GM23338 (cell line): ENCODE results near the gene C12orf42. TPM values are rescaled to one million over a fixed set of nuclear protein-coding genes. Genes with fewer than 3 reads are reported as not detected.
A peak's percentile ranks its signal among the peaks of the same experiment; 100 is the strongest.

Experiments used
- ATAC-seq: fragments of 200-7000 bp; cut with Tn5 transposase; 3 replicates; pipeline ENCODE4 v1.9.1; 2020
- DNase-seq: peaks from one replicate; pipeline ENCODE4 v3.0.0-alpha.2; 2015; ENCODE audit warnings: low spot score
- H2AFZ ChIP-seq: fragments of 200-600 bp; sonication (generic); 2 replicates; pipeline ENCODE4 v1.8.0; 2016; ENCODE audit warnings: antibody characterized with exemption, mild to moderate bottlenecking, moderate library complexity
- H3F3A ChIP-seq: fragments of 200-600 bp; sonication (generic); replicated peaks from 2 replicates; pipeline ENCODE4 v1.8.0; 2017; ENCODE audit warnings: antibody characterized with exemption, mixed run types, low read depth
- H3K27ac ChIP-seq: fragments of 200-600 bp; sonication (generic); 2 replicates; pipeline ENCODE4 v1.6.1; 2016; ENCODE audit warnings: low read depth
- H3K27me3 ChIP-seq: fragments of 200-600 bp; sonication (generic); 2 replicates; pipeline ENCODE4 v1.8.0; 2016; ENCODE audit warnings: mild to moderate bottlenecking, mixed run types, moderate library complexity; ENCODE audit not compliant: insufficient read depth
- H3K36me3 ChIP-seq: fragments of 200-600 bp; sonication (generic); 2 replicates; pipeline ENCODE4 v1.8.0; 2016; ENCODE audit warnings: mild to moderate bottlenecking; ENCODE audit not compliant: insufficient read depth
- H3K4me1 ChIP-seq: fragments of 200-600 bp; sonication (generic); 2 replicates; pipeline ENCODE4 v1.8.0; 2016; ENCODE audit warnings: mild to moderate bottlenecking, moderate library complexity; ENCODE audit not compliant: insufficient read depth
- H3K4me2 ChIP-seq: fragments of 200-600 bp; sonication (generic); 2 replicates; pipeline ENCODE4 v1.7.1; 2017; ENCODE audit warnings: mixed run types
- H3K4me3 ChIP-seq: fragments of 200-600 bp; sonication (generic); 2 replicates; pipeline ENCODE4 v1.6.1; 2016; ENCODE audit warnings: mixed run types
- H3K79me2 ChIP-seq: fragments of 200-600 bp; sonication (generic); replicated peaks from 2 replicates; pipeline ENCODE4 v1.8.0; 2017; ENCODE audit warnings: mild to moderate bottlenecking; ENCODE audit not compliant: insufficient read depth
- H3K9me2 ChIP-seq: fragments of 200-600 bp; sonication (generic); 2 replicates; pipeline ENCODE4 v1.8.0; 2017; ENCODE audit not compliant: insufficient read depth
- H4K20me1 ChIP-seq: fragments of 200-600 bp; sonication (generic); replicated peaks from 2 replicates; pipeline ENCODE4 v1.8.0; 2017; ENCODE audit warnings: mild to moderate bottlenecking; ENCODE audit not compliant: insufficient read depth
- H3K27ac Mint-ChIP-seq: 2 replicates; pipeline ENCODE4 v1.8.0; 2020; ENCODE audit warnings: inconsistent platforms, mild to moderate bottlenecking, moderate library complexity, mixed read lengths
- H3K27me3 Mint-ChIP-seq: 3 replicates; pipeline ENCODE4 v1.8.0; 2022; ENCODE audit warnings: low read depth, mild to moderate bottlenecking, moderate library complexity, mixed read lengths, inconsistent platforms; ENCODE audit not compliant: insufficient read depth, poor library complexity
- H3K36me3 Mint-ChIP-seq: 3 replicates; pipeline ENCODE4 v1.8.0; 2021; ENCODE audit warnings: low read depth, mild to moderate bottlenecking, inconsistent platforms, moderate library complexity, mixed read lengths
- H3K4me1 Mint-ChIP-seq: 3 replicates; pipeline ENCODE4 v1.8.0; 2020; ENCODE audit warnings: mild to moderate bottlenecking, inconsistent platforms, mixed read lengths
- H3K4me3 Mint-ChIP-seq: 3 replicates; pipeline ENCODE4 v1.8.0; 2021; ENCODE audit warnings: moderate library complexity, mild to moderate bottlenecking, inconsistent platforms, mixed read lengths
- H3K9me3 Mint-ChIP-seq: 3 replicates; pipeline ENCODE4 v1.8.0; 2020; ENCODE audit warnings: moderate library complexity, mild to moderate bottlenecking, inconsistent platforms, mixed read lengths
- CREB1 ChIP-seq: fragments of 250-450 bp; sonication (Bioruptor Pico); IDR thresholded peaks from 2 replicates; pipeline ENCODE4 v1.5.0; 2020; ENCODE audit warnings: low read depth, mild to moderate bottlenecking, moderate library complexity
- CTCF ChIP-seq, 2 experiments: fragments of 200-600 bp in 1 of 2; sonication (generic) in 1 of 2; conservative IDR thresholded peaks; 2 replicates each; pipeline versions ENCODE4 v1.5.1 to v1.6.1; 2016 to 2017; ENCODE audit warnings: antibody characterized with exemption in 2 of 2, low read depth in 2 of 2, mild to moderate bottlenecking in 2 of 2, moderate library complexity in 1 of 2
- ETS1 ChIP-seq: IDR thresholded peaks from 2 replicates; pipeline ENCODE4 v1.6.1; 2016; ENCODE audit warnings: antibody characterized with exemption
- EZH2 ChIP-seq: fragments of 200-600 bp; sonication (generic); IDR thresholded peaks from one replicate; pipeline ENCODE4 v1.8.0; 2017; ENCODE audit warnings: antibody characterized with exemption, mild to moderate bottlenecking, low read depth; ENCODE audit not compliant: unreplicated experiment
- EZH2phosphoT487 ChIP-seq: fragments of 200-600 bp; sonication (generic); IDR thresholded peaks from one replicate; pipeline ENCODE4 v1.8.1; 2018; ENCODE audit warnings: antibody characterized with exemption; ENCODE audit not compliant: unreplicated experiment
- JUNB ChIP-seq: IDR thresholded peaks from one replicate; pipeline ENCODE4 v1.6.1; 2016; ENCODE audit warnings: antibody characterized with exemption; ENCODE audit not compliant: unreplicated experiment
- NANOG ChIP-seq: IDR thresholded peaks from 2 replicates; pipeline ENCODE4 v1.6.1; 2016; ENCODE audit warnings: antibody characterized with exemption, borderline replicate concordance
- POLR2AphosphoS5 ChIP-seq: IDR thresholded peaks from 2 replicates; pipeline ENCODE4 v1.6.1; 2016; ENCODE audit warnings: antibody characterized with exemption, low read depth
- REST ChIP-seq: IDR thresholded peaks from one replicate; pipeline ENCODE4 v1.6.1; 2018; ENCODE audit warnings: antibody characterized with exemption; ENCODE audit not compliant: unreplicated experiment
- STAT1 ChIP-seq: IDR thresholded peaks from one replicate; pipeline ENCODE4 v1.6.1; 2016; ENCODE audit warnings: antibody characterized with exemption; ENCODE audit not compliant: unreplicated experiment
- ZNF114 ChIP-seq: fragments of 250-450 bp; sonication (Bioruptor Pico); IDR thresholded peaks from 2 replicates; pipeline ENCODE4 v1.5.0; 2020; ENCODE audit warnings: mild to moderate bottlenecking, moderate library complexity
- ZNF331 ChIP-seq: fragments of 250-450 bp; sonication (Bioruptor Pico); IDR thresholded peaks from 2 replicates; pipeline ENCODE4 v1.5.0; 2020; ENCODE audit warnings: low read depth, mild to moderate bottlenecking, moderate library complexity
- polyA plus RNA-seq: library from polyadenylated mRNA; unstranded; fragments of >200 nt; fragmentation: Nextera tagmentation; extraction: Ambion mirVana; gene quantifications from 2 replicates; pipeline ENCODE4 v1.2.1, GENCODE V29; 2016
- total RNA-seq: library from RNA; depleted of rRNA; stranded (reverse); fragments of >200 nt; shearing (Covaris generic); gene quantifications from 2 replicates; pipeline ENCODE4 v1.2.3, GENCODE V29; 2014

The C12orf42 gene
- total and polyA plus RNA-seq, 2 experiments from 2014 or later, result 0.45 TPM; not detected in 1

- H3K36me3 Mint-ChIP-seq, result no peaks in the 10 kb centered on the region
- H3K9me3 Mint-ChIP-seq, result peaks cover 6% of the 10 kb centered on the region; the same call in 2 of the 3 replicates
- no peaks in the 10 kb centered on the region for H3K4me1 Mint-ChIP-seq
- Histone ChIP-seq H3K4me1 (no peaks in the 10 kb centered on the region), H2AFZ (no peak overlapping the region), H4K20me1 (no peaks in the 10 kb centered on the region), H3K9me2 (no peaks in the 10 kb centered on the region), H3K27ac (no peak overlapping the region), H3K79me2 (no peaks in the 10 kb centered on the region), H3K36me3 (no peaks in the 10 kb centered on the region), H3K4me3 (no peak overlapping the region), H3K27me3 (no peaks in the 10 kb centered on the region), H3K4me2 (no peak overlapping the region), H3F3A (no peaks in the 10 kb centered on the region)
- no peak overlapping the region for H3K4me3 Mint-ChIP-seq
- no peak overlapping the region for H3K27ac Mint-ChIP-seq
- ATAC-seq (no peak), DNase-seq (no peak)
- no peak for TF ChIP-seq CREB1 (CRISPR knock-in tag)
- no peak for TF ChIP-seq POLR2AphosphoS5
- no peak for TF ChIP-seq ZNF114 (CRISPR knock-in tag)
- no peak for TF ChIP-seq ZNF331 (CRISPR knock-in tag)
- TF ChIP-seq NANOG, result no peak
- peaks cover 3% of the 10 kb centered on the region for H3K27me3 Mint-ChIP-seq
These were observed 178.5 kb downstream of the C12orf42 start for GRCh38 chr12:103317220-103317619.

- Histone ChIP-seq H3K27ac (no peak overlapping the region), H2AFZ (no peak overlapping the region), H4K20me1 (no peaks in the 10 kb centered on the region), H3K27me3 (no peaks in the 10 kb centered on the region), H3K4me3 (no peak overlapping the region), H3K4me2 (no peak overlapping the region), H3F3A (no peaks in the 10 kb centered on the region), H3K36me3 (no peaks in the 10 kb centered on the region), H3K4me1 (no peaks in the 10 kb centered on the region), H3K9me2 (no peaks in the 10 kb centered on the region), H3K79me2 (no peaks in the 10 kb centered on the region)
- DNase-seq (no peak), ATAC-seq (no peak)
- Mint-ChIP-seq H3K27ac (no peak overlapping the region), H3K9me3 (no peaks in the 10 kb centered on the region; the same call in 2 of the 3 replicates), H3K27me3 (no peaks in the 10 kb centered on the region), H3K36me3 (no peaks in the 10 kb centered on the region), H3K4me1 (no peaks in the 10 kb centered on the region), H3K4me3 (no peak overlapping the region)
- no peak for TF ChIP-seq ETS1
- TF ChIP-seq ZNF331 (CRISPR knock-in tag), result no peak
- TF ChIP-seq CREB1 (CRISPR knock-in tag), result no peak
- TF ChIP-seq EZH2phosphoT487, result no peak
- no peak for TF ChIP-seq POLR2AphosphoS5
- TF ChIP-seq STAT1, result no peak
These were observed 181.0 kb downstream of the C12orf42 start for GRCh38 chr12:103314786-103315185.

- Histone ChIP-seq H3K79me2 (no peaks in the 10 kb centered on the region), H3K27ac (no peak overlapping the region), H3K4me1 (no peaks in the 10 kb centered on the region), H3K36me3 (no peaks in the 10 kb centered on the region), H3F3A (no peaks in the 10 kb centered on the region), H3K9me2 (no peaks in the 10 kb centered on the region), H4K20me1 (no peaks in the 10 kb centered on the region), H2AFZ (no peak overlapping the region), H3K4me3 (no peak overlapping the region), H3K27me3 (no peaks in the 10 kb centered on the region), H3K4me2 (no peak overlapping the region)
- Mint-ChIP-seq H3K9me3 (no peaks in the 10 kb centered on the region; the same call in 2 of the 3 replicates), H3K27ac (peak overlapping the region; percentile 1; the same call in 1 of the 2 replicates), H3K27me3 (no peaks in the 10 kb centered on the region), H3K4me1 (no peaks in the 10 kb centered on the region), H3K4me3 (no peak overlapping the region), H3K36me3 (no peaks in the 10 kb centered on the region)
- ATAC-seq, result no peak
- no peak for DNase-seq
- TF ChIP-seq CTCF (conservative IDR thresholded peaks at IDR 0.05; ENCODE audit: low read depth in 2 of 2), result no peak
- TF ChIP-seq STAT1, result no peak
- no peak for TF ChIP-seq REST
- no peak for TF ChIP-seq POLR2AphosphoS5
- TF ChIP-seq ETS1, result no peak
- no peak for TF ChIP-seq EZH2
- no peak for TF ChIP-seq JUNB
- no peak for TF ChIP-seq ZNF331 (CRISPR knock-in tag)
These were observed 181.9 kb downstream of the C12orf42 start for GRCh38 chr12:103313894-103314293.
